HepG2 (cell line): ENCODE measurements around the gene LHPP. TPM values are rescaled to one million over a fixed set of nuclear protein-coding genes. Genes with fewer than 3 reads are reported as not detected.

Experiments used
- ATAC-seq: fragments of 200-7000 bp; cut with Tn5 transposase; 3 replicates; pipeline ENCODE4 v1.9.1; 2020; ENCODE audit warnings: mild to moderate bottlenecking, moderate library complexity
- BruUV-seq: library from RNA; stranded (reverse); fragments of 400-500 nt; replicated peaks from 2 replicates; lab custom pipeline; 2021; lab: Mats Ljungman, UMichigan
- CTCF ChIA-PET: fragments of 300-600 bp; formaldehyde crosslinking; extraction: SDS; loops from one replicate; lab custom pipeline; 2021; ENCODE audit warnings: low total read pairs, inconsistent platforms, low intra/inter-chr PET ratio; lab: Yijun Ruan, JAX
- POLR2A ChIA-PET: fragments of 350-600 bp; sonication (Branson Sonifier 250); formaldehyde crosslinking; loops from one replicate; lab custom pipeline; 2020; ENCODE audit warnings: antibody characterized with exemption, inconsistent platforms; lab: Yijun Ruan, JAX
- DNase-seq: peaks from one replicate; pipeline ENCODE4 v3.0.0-alpha.2; 2015; ENCODE audit warnings: low spot score
- FAIRE-seq: peaks from 3 replicates; lab custom pipeline; 2011; peaks lifted over from hg19 to GRCh38; lab: Jason Lieb, UNC
- H2AFZ ChIP-seq: one replicate; pipeline ENCODE4 v1.6.1; 2011; ENCODE audit warnings: low read length, inconsistent platforms
- H3K27ac ChIP-seq: fragments of 300-600 bp; 3 replicates; pipeline ENCODE4 v1.8.0; 2011; ENCODE audit warnings: mixed run types, mild to moderate bottlenecking, mixed read lengths, low read length, inconsistent platforms; ENCODE audit not compliant: insufficient read depth; ENCODE audit errors: extremely low read length
- H3K27me3 ChIP-seq, 2 experiments: fragments of 200-600 bp in 1 of 2; 2 replicates in 1 of 2; 3 replicates in 1 of 2; pipeline versions ENCODE4 v1.6.0 to v1.8.0; 2011; ENCODE audit warnings: low read length in 2 of 2, mild to moderate bottlenecking in 2 of 2, moderate library complexity in 2 of 2, inconsistent platforms in 1 of 2; ENCODE audit not compliant: insufficient read depth in 2 of 2, control insufficient read depth in 1 of 2
- H3K36me3 ChIP-seq, 2 experiments: fragments of 200-600 bp in 1 of 2; replicated peaks in 1 of 2; 2 replicates in 1 of 2; 3 replicates in 1 of 2; pipeline versions ENCODE4 v1.5.1 to v1.8.0; 2011; ENCODE audit warnings: low read length in 2 of 2, inconsistent platforms in 1 of 2; ENCODE audit not compliant: insufficient read depth in 2 of 2, control insufficient read depth in 1 of 2
- H3K4me1 ChIP-seq: 2 replicates; pipeline ENCODE4 v1.5.1; 2012; ENCODE audit warnings: low read length, inconsistent platforms; ENCODE audit not compliant: insufficient read depth
- H3K4me2 ChIP-seq: 2 replicates; pipeline ENCODE4 v1.6.0; 2011; ENCODE audit warnings: low read depth, low read length, inconsistent platforms
- H3K4me3 ChIP-seq, 3 experiments: fragments of 200-600 bp in 1 of 3; sonication (generic), shearing (Covaris generic) in 1 of 3; replicated peaks in 1 of 3; 2 replicates each; pipeline ENCODE4 v1.5.1; 2011 to 2016; ENCODE audit warnings: low read length in 3 of 3, inconsistent platforms in 2 of 3, low read depth in 2 of 3, mild to moderate bottlenecking in 2 of 3, control low read depth in 1 of 3, mixed read lengths in 1 of 3; ENCODE audit not compliant: insufficient read depth in 1 of 3
- H3K79me2 ChIP-seq: one replicate; pipeline ENCODE4 v1.6.1; 2011; ENCODE audit warnings: low read length, inconsistent platforms; ENCODE audit not compliant: insufficient read depth
- H3K9ac ChIP-seq: 2 replicates; pipeline ENCODE4 v1.6.0; 2011; ENCODE audit warnings: mild to moderate bottlenecking, low read depth, low read length, inconsistent platforms; ENCODE audit not compliant: insufficient read depth
- H3K9me3 ChIP-seq: 2 replicates; pipeline ENCODE4 v1.5.1; 2012; ENCODE audit warnings: mild to moderate bottlenecking, low read length
- H4K20me1 ChIP-seq: 2 replicates; pipeline ENCODE4 v1.6.0; 2011; ENCODE audit warnings: inconsistent platforms, mild to moderate bottlenecking, low read length, moderate library complexity; ENCODE audit not compliant: insufficient read depth
- ADNP ChIP-seq: sonication (generic); formaldehyde crosslinking; IDR thresholded peaks from 2 replicates; pipeline ENCODE4 v1.4.0; 2020; ENCODE audit warnings: missing genetic modification reagents
- CC2D1A ChIP-seq: sonication (generic); formaldehyde crosslinking; IDR thresholded peaks from 2 replicates; pipeline ENCODE4 v1.8.1; 2023; ENCODE audit warnings: mild to moderate bottlenecking, missing genetic modification reagents
- CERS6 ChIP-seq: sonication (generic); formaldehyde crosslinking; IDR thresholded peaks from 2 replicates; pipeline ENCODE4 v1.5.0; 2020; ENCODE audit warnings: missing genetic modification reagents
- CSRNP1 ChIP-seq: sonication (generic); formaldehyde crosslinking; IDR thresholded peaks from 2 replicates; pipeline ENCODE4 v1.8.1; 2023; ENCODE audit warnings: mild to moderate bottlenecking, missing genetic modification reagents
- DNMT1 ChIP-seq: sonication (generic); formaldehyde crosslinking; IDR thresholded peaks from 2 replicates; pipeline ENCODE4 v1.5.1; 2020; ENCODE audit warnings: mild to moderate bottlenecking, missing genetic modification reagents
- GATA4 ChIP-seq: sonication (generic); IDR thresholded peaks from 2 replicates; pipeline ENCODE4 v1.6.1; 2016; ENCODE audit warnings: antibody characterized with exemption, low read depth, borderline replicate concordance
- GFI1 ChIP-seq: sonication (generic); formaldehyde crosslinking; IDR thresholded peaks from 2 replicates; pipeline ENCODE4 v1.5.0; 2020; ENCODE audit warnings: missing genetic modification reagents, mild to moderate bottlenecking, borderline replicate concordance
- MEF2D ChIP-seq: sonication (generic); formaldehyde crosslinking; IDR thresholded peaks from 2 replicates; pipeline ENCODE4 v1.5.1; 2020; ENCODE audit warnings: mild to moderate bottlenecking, missing genetic modification reagents
- PHF21A ChIP-seq: sonication (generic); formaldehyde crosslinking; IDR thresholded peaks from 2 replicates; pipeline ENCODE4 v1.5.0; 2020; ENCODE audit warnings: mild to moderate bottlenecking, missing genetic modification reagents
- POLR2G ChIP-seq: fragments of 200-400 bp; formaldehyde crosslinking; IDR thresholded peaks from 2 replicates; pipeline ENCODE4 v1.6.1; 2018; ENCODE audit warnings: mild to moderate bottlenecking, low read depth, low read length, moderate library complexity
- SNAPC5 ChIP-seq: sonication (generic); formaldehyde crosslinking; IDR thresholded peaks from 2 replicates; pipeline ENCODE4 v1.8.1; 2023; ENCODE audit warnings: mild to moderate bottlenecking, missing genetic modification reagents, borderline replicate concordance
- TRIM24 ChIP-seq: sonication (generic); formaldehyde crosslinking; IDR thresholded peaks from 2 replicates; pipeline ENCODE4 v1.8.0; 2022; ENCODE audit warnings: mild to moderate bottlenecking, missing genetic modification reagents
- ZBTB8A ChIP-seq: sonication (generic); formaldehyde crosslinking; IDR thresholded peaks from 2 replicates; pipeline ENCODE4 v1.4.0; 2020; ENCODE audit warnings: mild to moderate bottlenecking, low read depth, missing genetic modification reagents, borderline replicate concordance
- ZC3H13 ChIP-seq: sonication (generic); formaldehyde crosslinking; IDR thresholded peaks from 2 replicates; pipeline ENCODE4 v1.8.1; 2023; ENCODE audit warnings: mild to moderate bottlenecking, missing genetic modification reagents, moderate library complexity
- ZC3H4 ChIP-seq: sonication (generic); formaldehyde crosslinking; IDR thresholded peaks from 2 replicates; pipeline ENCODE4 v1.4.0; 2020; ENCODE audit warnings: missing genetic modification reagents, borderline replicate concordance
- ZNF572 ChIP-seq: sonication (generic); formaldehyde crosslinking; IDR thresholded peaks from 2 replicates; pipeline ENCODE4 v1.5.1; 2020; ENCODE audit warnings: mild to moderate bottlenecking, missing genetic modification reagents
- WGBS: methylation state at CpG from one replicate; pipeline ENCODE4 v1.1.6; 2017; ENCODE audit warnings: low lambda C conversion rate; 5-methylcytosine and 5-hydroxymethylcytosine counted together
- in situ Hi-C: cut with HindIII; loops from 2 replicates; pipeline ENCODE4 v1.10.0; 2017; ENCODE audit warnings: low pct_unique_long_range_greater_than_20kb; ENCODE audit not compliant: extremely low pct_ligation_motif_present
- intact Hi-C: fragments of 100-400 bp; cut with micrococcal nuclease; formaldehyde crosslinking; loops from one replicate; pipeline ENCODE4 v1.10.0; 2022; ENCODE audit not compliant: unreplicated experiment
- polyA plus RNA-seq, 8 experiments: library from polyadenylated mRNA; depleted of rRNA in 3 of 8; stranded (reverse) in 7 of 8; unstranded in 1 of 8; fragments of >200 nt; fragmentation: Illumina TruSeq in 4 of 8; extraction: Trizol in 4 of 8; gene quantifications; 2 replicates each; pipeline versions ENCODE4 v1.2.1 to v1.2.3, GENCODE V29; 2011 to 2016; ENCODE audit warnings: low read depth in 4 of 8, missing spikeins in 1 of 8, mixed read lengths in 1 of 8; ENCODE audit not compliant: insufficient read depth in 1 of 8
- total RNA-seq, 5 experiments: library from RNA; depleted of rRNA; stranded (reverse); fragments of >200 nt; fragmentation: Illumina TruSeq; extraction: Trizol; gene quantifications; 2 replicates each; pipeline ENCODE4 v1.2.3, GENCODE V29; 2016; ENCODE audit warnings: low read depth in 1 of 5
- TF ChIP-seq, protein P1 (sequence below): sonication (generic); formaldehyde crosslinking; IDR thresholded peaks from 2 replicates; pipeline ENCODE4 v1.4.0; 2020; ENCODE audit warnings: missing genetic modification reagents

Gene LHPP
- total and polyA plus RNA-seq, 2 of the 13 experiments (the other 11 are each of a cell fraction or from before 2014, with no cell fraction given), result 5.2 to 13.1 TPM

GRCh38 chr10:124648738-124649137 is 187.1 kb downstream of the LHPP start:
- POLR2A ChIA-PET, result no interaction called here
- H3K36me3 ChIP-seq, result peaks cover 0 to 2% of the 10 kb centered on the region in 2 experiments; a peak in 3 of 5 replicates
- H4K20me1 ChIP-seq, result peaks cover 6% of the 10 kb centered on the region; the same call in 1 of the 2 replicates
- H3K27me3 ChIP-seq, result no peaks in the 10 kb centered on the region
- H3K4me2 ChIP-seq, result no peak overlapping the region
- no peaks in the 10 kb centered on the region for H3K79me2 ChIP-seq
- peaks cover 53% of the 10 kb centered on the region for H3K4me1 ChIP-seq
- no peak overlapping the region for H3K4me3 ChIP-seq
- no peak overlapping the region for H2AFZ ChIP-seq
- CTCF ChIA-PET, result no interaction called here
- H3K9ac ChIP-seq, result no peak overlapping the region
- in situ Hi-C loops, result no loop called here
- TF ChIP-seq ZNF572 (no peak), GFI1 (CRISPR knock-in tag) (no peak), DNMT1 (CRISPR knock-in tag) (no peak), SNAPC5 (no peak), TRIM24 (no peak), ZC3H13 (no peak), ZBTB8A (CRISPR knock-in tag) (no peak), CSRNP1 (CRISPR knock-in tag) (no peak), ADNP (CRISPR knock-in tag) (no peak), CERS6 (CRISPR knock-in tag) (no peak), GATA4 (no peak), POLR2G (no peak), ZC3H4 (CRISPR knock-in tag) (no peak), MEF2D (CRISPR knock-in tag) (no peak), PHF21A (CRISPR knock-in tag) (no peak), CC2D1A (CRISPR knock-in tag) (no peak)
- TF ChIP-seq, protein P1, sequence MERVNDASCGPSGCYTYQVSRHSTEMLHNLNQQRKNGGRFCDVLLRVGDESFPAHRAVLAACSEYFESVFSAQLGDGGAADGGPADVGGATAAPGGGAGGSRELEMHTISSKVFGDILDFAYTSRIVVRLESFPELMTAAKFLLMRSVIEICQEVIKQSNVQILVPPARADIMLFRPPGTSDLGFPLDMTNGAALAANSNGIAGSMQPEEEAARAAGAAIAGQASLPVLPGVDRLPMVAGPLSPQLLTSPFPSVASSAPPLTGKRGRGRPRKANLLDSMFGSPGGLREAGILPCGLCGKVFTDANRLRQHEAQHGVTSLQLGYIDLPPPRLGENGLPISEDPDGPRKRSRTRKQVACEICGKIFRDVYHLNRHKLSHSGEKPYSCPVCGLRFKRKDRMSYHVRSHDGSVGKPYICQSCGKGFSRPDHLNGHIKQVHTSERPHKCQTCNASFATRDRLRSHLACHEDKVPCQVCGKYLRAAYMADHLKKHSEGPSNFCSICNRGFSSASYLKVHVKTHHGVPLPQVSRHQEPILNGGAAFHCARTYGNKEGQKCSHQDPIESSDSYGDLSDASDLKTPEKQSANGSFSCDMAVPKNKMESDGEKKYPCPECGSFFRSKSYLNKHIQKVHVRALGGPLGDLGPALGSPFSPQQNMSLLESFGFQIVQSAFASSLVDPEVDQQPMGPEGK (CRISPR knock-in tag), result no peak
- TF ChIP-seq, all 625 proteins: peak for 0
- FAIRE-seq (no peak), DNase-seq (no peak), ATAC-seq (no peak)
- no TSS peak for BruUV-seq
- intact Hi-C loops, result no loop called here
- Histone ChIP-seq H3K9me3 (no peaks in the 10 kb centered on the region), H3K27ac (no peak overlapping the region)
- WGBS, result 88% methylated on average over 9 of the region's 9 CpGs
